A549 (cell line): Measurements from ENCODE around the gene PDGFB. TPM values are rescaled to one million over a fixed set of nuclear protein-coding genes. Genes with fewer than 3 reads are reported as not detected.

Experiments
- ATAC-seq, 2 experiments: fragments of 200-7000 bp in 1 of 2; fragments of >200 bp in 1 of 2; cut with Nextera tagmentation in 1 of 2; cut with Tn5 transposase in 1 of 2; 3 replicates each; pipeline versions ENCODE4 v1.8.0 to v1.9.1; 2018 to 2020; ENCODE audit warnings: mild to moderate bottlenecking in 1 of 2, moderate library complexity in 1 of 2
- CTCF ChIA-PET: fragments of 300-600 bp; sonication (Branson Sonifier 250); formaldehyde crosslinking; extraction: SDS; loops from one replicate; lab custom pipeline; 2021; ENCODE audit warnings: antibody characterized with exemption, inconsistent platforms; lab: Yijun Ruan, JAX
- POLR2A ChIA-PET: fragments of 350-600 bp; formaldehyde crosslinking; extraction: SDS; loops from one replicate; lab custom pipeline; 2021; ENCODE audit warnings: antibody characterized with exemption, inconsistent platforms; lab: Yijun Ruan, JAX
- DNase-seq, 2 experiments: peaks; one replicate each; pipeline versions ENCODE4 v3.0.0 to v3.0.0-alpha.2; 2011 to 2016; ENCODE audit warnings: low read depth in 1 of 2, low spot score in 1 of 2
- FAIRE-seq: peaks from 2 replicates; lab custom pipeline; 2011; peaks lifted over from hg19 to GRCh38; lab: Jason Lieb, UNC
- H3K27ac ChIP-seq, 2 experiments: fragments of >200 bp; sonication (Bioruptor Twin); formaldehyde crosslinking; 3 replicates each; pipeline ENCODE4 v1.5.1; 2016 to 2017
- H3K4me1 ChIP-seq: fragments of >200 bp; sonication (Bioruptor Twin); formaldehyde crosslinking; 3 replicates; pipeline ENCODE4 v1.6.1; 2016
- H3K4me2 ChIP-seq: fragments of >200 bp; sonication (Bioruptor Twin); formaldehyde crosslinking; 3 replicates; pipeline ENCODE4 v1.6.1; 2016
- H3K4me3 ChIP-seq: fragments of >200 bp; sonication (Bioruptor Twin); formaldehyde crosslinking; 3 replicates; pipeline ENCODE4 v1.5.1; 2016
- H3K9me3 ChIP-seq: fragments of >200 bp; sonication (Bioruptor Twin); formaldehyde crosslinking; 3 replicates; pipeline ENCODE4 v1.6.1; 2016
- CHD4 ChIP-seq: fragments of 200-600 bp; sonication (generic); IDR thresholded peaks from 2 replicates; pipeline ENCODE4 v1.6.1; 2016; ENCODE audit warnings: antibody characterized with exemption, mild to moderate bottlenecking, borderline replicate concordance
- FOSL2 ChIP-seq, 2 experiments: fragments of 450-650 bp in 1 of 2; fragments of >200 bp in 1 of 2; sonication (Bioruptor Twin) in 1 of 2; formaldehyde crosslinking; IDR thresholded peaks; 2 replicates each; pipeline versions ENCODE4 v1.5.0 to v1.6.1; 2016 to 2020; ENCODE audit warnings: mild to moderate bottlenecking in 1 of 2, moderate library complexity in 1 of 2
- JUNB ChIP-seq: fragments of >200 bp; sonication (Bioruptor Twin); formaldehyde crosslinking; IDR thresholded peaks from 2 replicates; pipeline ENCODE4 v1.6.1; 2016
- MAZ ChIP-seq: fragments of 150-350 bp; IDR thresholded peaks from 2 replicates; pipeline ENCODE4 v1.6.1; 2014; ENCODE audit warnings: antibody characterized with exemption, low read depth, low read length, borderline replicate concordance
- NFE2L2 ChIP-seq: fragments of 150-350 bp; conservative IDR thresholded peaks from 2 replicates; pipeline ENCODE4 v1.6.1; 2014; ENCODE audit warnings: low read length
- PHF8 ChIP-seq: fragments of 200-600 bp; sonication (generic); IDR thresholded peaks from 2 replicates; pipeline ENCODE4 v1.6.1; 2016; ENCODE audit warnings: low read depth, mild to moderate bottlenecking, antibody characterized with exemption, moderate library complexity, borderline replicate concordance
- POLR2A ChIP-seq: IDR thresholded peaks from 2 replicates; pipeline ENCODE4 v1.6.1; 2012; ENCODE audit warnings: mild to moderate bottlenecking, low read length
- RARB ChIP-seq: fragments of 250-450 bp; sonication (Bioruptor Pico); IDR thresholded peaks from 2 replicates; pipeline ENCODE4 v1.8.0; 2021; ENCODE audit warnings: mild to moderate bottlenecking, moderate library complexity
- RCOR1 ChIP-seq: fragments of 150-350 bp; IDR thresholded peaks from 2 replicates; pipeline ENCODE4 v1.6.1; 2014; ENCODE audit warnings: antibody characterized with exemption, low read length, low read depth
- RFX5 ChIP-seq: fragments of 450-650 bp; IDR thresholded peaks from 2 replicates; pipeline ENCODE4 v1.7.1; 2014; ENCODE audit warnings: antibody characterized with exemption, mild to moderate bottlenecking, moderate library complexity
- TP53 ChIP-seq: fragments of 250-450 bp; sonication (Bioruptor Pico); IDR thresholded peaks from 2 replicates; pipeline ENCODE4 v1.5.0; 2021; ENCODE audit warnings: mild to moderate bottlenecking, moderate library complexity
- ZC3H11A ChIP-seq: fragments of 450-650 bp; IDR thresholded peaks from 2 replicates; pipeline ENCODE4 v1.6.1; 2014; ENCODE audit warnings: antibody characterized with exemption, mild to moderate bottlenecking
- ZFP36 ChIP-seq: fragments of 450-650 bp; IDR thresholded peaks from 2 replicates; pipeline ENCODE4 v1.6.1; 2014; ENCODE audit warnings: borderline replicate concordance; ENCODE audit not compliant: partially characterized antibody
- ZSCAN20 ChIP-seq: fragments of 250-450 bp; sonication (Bioruptor Pico); IDR thresholded peaks from 2 replicates; pipeline ENCODE4 v1.8.0; 2022; ENCODE audit warnings: mild to moderate bottlenecking, moderate library complexity
- WGBS: methylation state at CpG from one replicate; pipeline ENCODE4 v1.1.6; 2017; ENCODE audit errors: missing lambda C conversion rate; 5-methylcytosine and 5-hydroxymethylcytosine counted together
- polyA plus RNA-seq, 4 experiments: library from polyadenylated mRNA; depleted of rRNA in 3 of 4; stranded (reverse); fragments of >200 nt; fragmentation: RNase III in 1 of 4; extraction: RNeasy Plus Mini Kit Qiagen cat#74134 plus additional on column Dnase treatment in 1 of 4; gene quantifications; 2 replicates in 3 of 4; 3 replicates in 1 of 4; pipeline ENCODE4 v1.2.3, GENCODE V29; 2011 to 2017
- TF ChIP-seq, protein P1 (sequence below): fragments of 250-450 bp; sonication (Bioruptor Pico); IDR thresholded peaks from 2 replicates; pipeline ENCODE4 v1.5.0; 2020; ENCODE audit warnings: low read depth, mild to moderate bottlenecking, moderate library complexity
- TF ChIP-seq, protein P2 (sequence below): fragments of >200 bp; sonication (Bioruptor Twin); formaldehyde crosslinking; IDR thresholded peaks from 3 replicates; pipeline ENCODE4 v1.6.1; 2016
- TF ChIP-seq, protein P3 (sequence below): fragments of 450-650 bp; IDR thresholded peaks from 2 replicates; pipeline ENCODE4 v1.6.1; 2014; ENCODE audit warnings: antibody characterized with exemption
- TF ChIP-seq, protein P4 (sequence below): fragments of 150-350 bp; IDR thresholded peaks from 2 replicates; pipeline ENCODE4 v1.6.1; 2014; ENCODE audit warnings: low read depth, mild to moderate bottlenecking, low read length

PDGFB gene
- polyA plus RNA-seq, 2 of the 4 experiments (the other 2 are of a cell fraction): 2.1 to 4.5 TPM

DNA sequence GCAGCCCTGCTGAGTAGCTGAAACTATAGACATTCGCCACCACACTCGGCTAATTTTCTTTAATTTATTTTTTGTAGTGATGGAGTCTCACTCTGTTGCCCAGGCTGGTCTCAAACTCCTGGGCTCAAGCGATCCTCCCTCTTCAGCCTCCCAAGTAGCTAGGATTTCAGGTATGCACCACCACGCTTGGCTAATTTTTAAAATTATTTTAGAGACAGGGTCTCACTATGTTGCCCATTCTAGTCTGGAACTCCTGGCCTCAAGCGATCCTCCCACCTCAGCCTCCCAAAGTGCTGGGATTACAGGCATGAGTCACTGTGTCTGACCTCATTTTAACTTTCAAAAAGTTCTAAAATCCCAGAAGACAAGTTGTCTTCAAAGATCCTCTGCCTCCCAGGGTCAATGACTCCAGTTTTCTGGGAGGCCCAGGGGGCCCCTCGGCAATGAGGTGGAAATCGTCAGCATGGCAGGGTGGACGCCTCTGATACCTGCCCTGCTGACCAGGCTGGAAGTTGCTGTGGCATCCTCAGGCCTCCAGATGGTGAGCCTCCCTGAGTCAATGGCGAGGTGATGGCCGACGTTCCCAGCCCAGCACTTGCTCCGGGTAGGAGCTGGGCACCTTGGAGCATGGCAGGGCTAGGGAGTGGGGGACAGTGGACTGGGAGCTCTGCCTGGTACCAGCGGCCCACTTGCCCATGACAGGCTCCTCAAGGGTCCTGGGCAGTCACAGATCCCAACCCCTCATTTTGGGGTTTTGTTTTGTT lies 43.5 kb upstream of the PDGFB start:
- Histone ChIP-seq H3K27ac (peak overlapping the region; percentile 33 to 98; a peak in 3 of 6 replicates), H3K4me2 (no peak overlapping the region), H3K4me3 (no peak overlapping the region), H3K4me1 (peaks cover 40% of the 10 kb centered on the region), H3K9me3 (0 out of 3 replicates have a peak, but pooled peaks cover 8% of the 10 kb centered on the region)
- FAIRE-seq (no peak), ATAC-seq (no peak), DNase-seq (no peak)
- TF ChIP-seq TP53 (CRISPR knock-in tag): no peak
- TF ChIP-seq NFE2L2: no peak
- no peak for TF ChIP-seq PHF8
- CTCF ChIA-PET: interaction anchor here (1.2 to 2.0 kb wide), 2 partner anchors 12 to 121 kb away, joined by 3 to 7 read pairs; no protein-coding TSS in a partner anchor
- POLR2A ChIA-PET: no interaction called here
- WGBS: 91% methylated on average over 8 of the region's 13 CpGs

DNA sequence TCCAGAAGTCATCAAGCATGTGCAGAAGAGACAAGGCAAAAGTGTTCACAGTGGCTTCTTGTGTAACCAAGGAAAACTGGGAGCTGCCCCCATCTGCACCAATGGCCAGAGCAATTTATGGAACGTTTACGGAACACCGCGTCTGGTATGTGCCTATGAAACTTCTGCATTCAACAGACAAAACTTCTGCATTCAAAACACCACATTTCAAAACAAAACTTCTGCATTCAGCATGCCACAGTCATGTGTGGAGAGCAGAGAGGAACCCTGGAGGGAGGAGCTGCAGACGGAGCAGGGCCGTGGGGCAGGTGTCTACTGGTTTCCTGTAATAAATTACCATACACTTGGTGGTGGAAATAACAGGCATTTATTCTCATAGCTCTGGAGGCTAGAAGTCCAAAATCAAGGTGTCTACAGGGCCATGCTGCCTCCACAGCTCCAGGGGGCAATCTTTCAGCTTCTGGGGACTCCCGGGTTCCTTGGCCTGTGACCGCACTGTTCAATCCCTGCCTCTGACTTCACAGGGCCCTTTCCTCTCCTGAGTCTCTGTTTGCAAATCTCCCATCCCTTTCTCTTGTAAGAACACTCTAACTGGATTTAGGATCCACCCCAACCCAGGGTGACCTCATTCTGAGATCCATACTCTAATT lies 42.4 kb upstream of the PDGFB start:
- no peak for TF ChIP-seq RCOR1
- TF ChIP-seq JUNB: no peak
- TF ChIP-seq RFX5: no peak
- no peak for TF ChIP-seq FOSL2 (IDR thresholded peaks at IDR 0.05)
- TF ChIP-seq FOSL2 (CRISPR knock-in tag; IDR thresholded peaks at IDR 0.05): no peak
- no peak for ATAC-seq
- no peak overlapping the region for H3K4me3 ChIP-seq
- no peak for FAIRE-seq
- ChIA-PET CTCF (interaction anchor here (2.0 kb wide), 1 partner anchor 13 kb away, joined by 7 read pairs; no protein-coding TSS in a partner anchor), POLR2A (no interaction called here)
- no peak overlapping the region for H3K4me2 ChIP-seq
- H3K4me1 ChIP-seq: peaks cover 28% of the 10 kb centered on the region
- 89% methylated on average over 8 of the region's 8 CpGs for WGBS
- no peak overlapping the region for H3K27ac ChIP-seq
- 0 out of 3 replicates have a peak, but pooled peaks cover 8% of the 10 kb centered on the region for H3K9me3 ChIP-seq
- DNase-seq: no peak

DNA sequence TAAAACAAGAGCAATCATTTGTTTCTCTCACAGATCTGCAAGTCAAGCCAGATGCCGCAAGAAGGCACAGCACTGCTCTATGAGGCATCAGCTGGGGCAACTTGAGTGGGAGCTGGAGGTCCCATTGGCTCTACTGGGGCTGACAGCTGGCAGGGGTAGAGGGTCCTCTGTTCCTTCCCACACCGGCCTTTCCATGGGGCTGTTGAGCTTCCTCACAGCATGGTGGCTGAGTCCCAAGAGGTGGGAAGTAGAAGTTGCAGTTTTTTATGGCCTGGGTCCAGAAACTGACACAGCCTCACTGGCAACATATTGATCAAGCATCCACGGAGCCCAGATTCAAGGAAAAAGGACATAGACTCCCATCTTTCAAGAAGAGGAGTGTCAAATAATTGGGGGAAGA lies 40.2 kb upstream of the PDGFB start:
- FAIRE-seq (no peak), ATAC-seq (no peak), DNase-seq (no peak)
- Histone ChIP-seq H3K4me1 (peaks cover 6% of the 10 kb centered on the region), H3K4me2 (no peak overlapping the region), H3K4me3 (no peak overlapping the region), H3K9me3 (0 out of 3 replicates have a peak, but pooled peaks cover 8% of the 10 kb centered on the region), H3K27ac (no peak overlapping the region)
- 38% methylated on average over 3 of the region's 3 CpGs for WGBS
- POLR2A ChIA-PET: no interaction called here
- CTCF ChIA-PET: interaction anchor here (0.6 kb wide), 2 partner anchors 14 to 106 kb away, joined by 3 read pairs; no protein-coding TSS in a partner anchor
- TF ChIP-seq ZC3H11A (no peak), ZFP36 (no peak), CHD4 (no peak)

DNA sequence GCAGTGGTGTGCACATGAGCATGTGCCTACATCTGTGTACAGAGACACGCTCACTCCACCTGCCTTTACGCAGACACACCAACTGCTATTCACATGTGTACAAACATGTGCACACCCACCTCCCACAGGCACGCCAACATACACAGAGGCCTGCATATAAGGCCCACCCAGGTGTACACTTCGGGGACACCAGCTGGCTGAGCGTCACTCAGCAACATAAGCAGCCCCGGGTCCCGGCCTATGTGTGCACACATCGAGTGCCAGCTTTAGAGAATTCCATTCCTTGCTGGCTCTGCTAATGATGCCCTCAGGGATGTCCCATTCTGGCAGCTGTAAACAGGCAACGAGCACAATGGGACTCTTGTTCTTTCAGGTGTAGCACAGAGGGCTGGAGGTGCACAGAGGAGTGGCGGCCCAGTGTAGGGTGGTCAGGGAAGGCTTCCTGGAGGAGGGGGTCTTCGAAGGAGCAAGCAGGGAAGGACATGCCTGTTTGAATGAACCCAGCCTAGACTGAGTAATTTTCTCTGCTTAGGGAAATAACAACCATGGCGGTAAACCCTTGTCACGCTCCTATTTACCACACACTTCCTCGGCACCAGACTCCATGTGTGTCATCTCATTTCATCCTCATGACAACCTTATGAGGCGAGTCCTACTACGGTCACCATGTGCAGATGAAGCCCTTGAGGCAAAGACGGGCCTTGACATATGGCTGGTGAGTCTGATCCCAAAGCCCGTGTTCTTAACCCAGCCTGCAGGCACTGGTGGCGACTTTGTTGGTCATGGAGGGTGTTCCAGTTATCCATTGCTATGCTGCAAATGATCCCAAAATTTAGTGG lies 39.6 kb upstream of the PDGFB start:
- no peak for FAIRE-seq
- no peak for ATAC-seq
- 93% methylated on average over 16 of the region's 19 CpGs for WGBS
- Histone ChIP-seq H3K4me1 (no peaks in the 10 kb centered on the region; the same call in 2 of the 3 replicates), H3K9me3 (0 out of 3 replicates have a peak, but pooled peaks cover 8% of the 10 kb centered on the region), H3K4me3 (no peak overlapping the region), H3K4me2 (no peak overlapping the region), H3K27ac (no peak overlapping the region; a peak in 1 of 6 replicates)
- DNase-seq: no peak
- CTCF ChIA-PET: interaction anchor here (1.0 kb wide), 1 partner anchor 114 kb away, joined by 4 read pairs; no protein-coding TSS in a partner anchor
- POLR2A ChIA-PET: no interaction called here
- TF ChIP-seq, protein P1, sequence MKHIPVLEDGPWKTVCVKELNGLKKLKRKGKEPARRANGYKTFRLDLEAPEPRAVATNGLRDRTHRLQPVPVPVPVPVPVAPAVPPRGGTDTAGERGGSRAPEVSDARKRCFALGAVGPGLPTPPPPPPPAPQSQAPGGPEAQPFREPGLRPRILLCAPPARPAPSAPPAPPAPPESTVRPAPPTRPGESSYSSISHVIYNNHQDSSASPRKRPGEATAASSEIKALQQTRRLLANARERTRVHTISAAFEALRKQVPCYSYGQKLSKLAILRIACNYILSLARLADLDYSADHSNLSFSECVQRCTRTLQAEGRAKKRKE (CRISPR knock-in tag): no peak
- TF ChIP-seq, protein P2, sequence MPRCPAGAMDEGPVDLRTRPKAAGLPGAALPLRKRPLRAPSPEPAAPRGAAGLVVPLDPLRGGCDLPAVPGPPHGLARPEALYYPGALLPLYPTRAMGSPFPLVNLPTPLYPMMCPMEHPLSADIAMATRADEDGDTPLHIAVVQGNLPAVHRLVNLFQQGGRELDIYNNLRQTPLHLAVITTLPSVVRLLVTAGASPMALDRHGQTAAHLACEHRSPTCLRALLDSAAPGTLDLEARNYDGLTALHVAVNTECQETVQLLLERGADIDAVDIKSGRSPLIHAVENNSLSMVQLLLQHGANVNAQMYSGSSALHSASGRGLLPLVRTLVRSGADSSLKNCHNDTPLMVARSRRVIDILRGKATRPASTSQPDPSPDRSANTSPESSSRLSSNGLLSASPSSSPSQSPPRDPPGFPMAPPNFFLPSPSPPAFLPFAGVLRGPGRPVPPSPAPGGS: no peak
- TF ChIP-seq JUNB: no peak
- no peak for TF ChIP-seq ZSCAN20
- TF ChIP-seq RFX5: no peak
- no peak for TF ChIP-seq POLR2A
- no peak for TF ChIP-seq RARB
- TF ChIP-seq, protein P3, sequence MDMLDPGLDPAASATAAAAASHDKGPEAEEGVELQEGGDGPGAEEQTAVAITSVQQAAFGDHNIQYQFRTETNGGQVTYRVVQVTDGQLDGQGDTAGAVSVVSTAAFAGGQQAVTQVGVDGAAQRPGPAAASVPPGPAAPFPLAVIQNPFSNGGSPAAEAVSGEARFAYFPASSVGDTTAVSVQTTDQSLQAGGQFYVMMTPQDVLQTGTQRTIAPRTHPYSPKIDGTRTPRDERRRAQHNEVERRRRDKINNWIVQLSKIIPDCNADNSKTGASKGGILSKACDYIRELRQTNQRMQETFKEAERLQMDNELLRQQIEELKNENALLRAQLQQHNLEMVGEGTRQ: no peak
- TF ChIP-seq, protein P4, sequence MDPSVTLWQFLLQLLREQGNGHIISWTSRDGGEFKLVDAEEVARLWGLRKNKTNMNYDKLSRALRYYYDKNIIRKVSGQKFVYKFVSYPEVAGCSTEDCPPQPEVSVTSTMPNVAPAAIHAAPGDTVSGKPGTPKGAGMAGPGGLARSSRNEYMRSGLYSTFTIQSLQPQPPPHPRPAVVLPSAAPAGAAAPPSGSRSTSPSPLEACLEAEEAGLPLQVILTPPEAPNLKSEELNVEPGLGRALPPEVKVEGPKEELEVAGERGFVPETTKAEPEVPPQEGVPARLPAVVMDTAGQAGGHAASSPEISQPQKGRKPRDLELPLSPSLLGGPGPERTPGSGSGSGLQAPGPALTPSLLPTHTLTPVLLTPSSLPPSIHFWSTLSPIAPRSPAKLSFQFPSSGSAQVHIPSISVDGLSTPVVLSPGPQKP: no peak
- no peak for TF ChIP-seq MAZ
- TF ChIP-seq ZC3H11A: no peak
